ENCODE data around the gene FAM111B.
"Not testable (repeated sequence)": the region's sequence is repeated elsewhere in the genome, so short reads cannot be mapped to it uniquely, and the experiment has no call there.

Gene FAM111B

DNA sequence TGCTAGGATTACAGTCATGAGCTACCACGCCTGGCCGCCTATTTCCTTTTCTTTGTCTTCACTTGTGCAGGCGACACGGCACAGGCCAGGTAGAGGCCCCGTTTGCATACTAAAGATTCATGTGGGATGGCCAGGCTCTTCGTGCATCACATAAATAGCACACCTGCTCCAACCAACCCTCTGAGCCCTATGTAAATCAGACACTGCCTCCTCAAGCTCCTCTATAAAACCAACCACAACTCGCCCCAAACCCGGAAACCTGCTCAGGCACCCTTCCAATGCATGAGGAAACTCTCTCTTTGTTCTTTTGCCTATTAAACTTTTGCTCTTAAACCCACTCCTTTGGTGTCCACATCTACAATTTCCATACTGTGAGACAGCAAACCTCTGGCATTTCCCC lies 9.1 kb upstream of the FAM111B start:
- DNase-seq (ENCODE audit: low spot score), result not testable (repeated sequence)

DNA sequence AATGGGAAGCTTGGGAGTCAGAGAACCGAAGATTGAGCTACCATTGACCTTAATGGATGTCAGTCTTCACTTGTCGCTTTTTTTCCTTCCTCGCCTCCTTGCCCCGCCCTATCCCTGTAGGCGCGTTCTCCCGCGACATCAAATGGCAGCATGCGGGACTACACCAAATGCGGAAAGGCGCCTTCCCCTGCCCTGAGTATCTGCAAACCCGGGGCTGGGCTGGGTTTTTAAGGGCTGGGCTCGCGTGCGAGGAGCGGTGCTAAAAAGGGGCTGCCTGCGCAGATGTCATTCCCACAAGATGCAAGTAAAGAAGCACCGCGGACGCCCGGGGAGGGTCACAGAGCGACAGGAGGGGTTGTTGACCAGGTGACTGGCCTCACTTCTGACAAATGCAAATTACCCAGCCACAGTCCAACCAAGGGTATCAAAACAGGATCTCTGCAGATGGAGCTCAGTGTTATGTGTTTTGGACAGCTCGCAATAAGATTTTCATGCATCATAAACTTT lies 4.7 kb upstream of the FAM111B start:
- DNase-seq (ENCODE audit: low spot score), result peak; percentile 38

DNA sequence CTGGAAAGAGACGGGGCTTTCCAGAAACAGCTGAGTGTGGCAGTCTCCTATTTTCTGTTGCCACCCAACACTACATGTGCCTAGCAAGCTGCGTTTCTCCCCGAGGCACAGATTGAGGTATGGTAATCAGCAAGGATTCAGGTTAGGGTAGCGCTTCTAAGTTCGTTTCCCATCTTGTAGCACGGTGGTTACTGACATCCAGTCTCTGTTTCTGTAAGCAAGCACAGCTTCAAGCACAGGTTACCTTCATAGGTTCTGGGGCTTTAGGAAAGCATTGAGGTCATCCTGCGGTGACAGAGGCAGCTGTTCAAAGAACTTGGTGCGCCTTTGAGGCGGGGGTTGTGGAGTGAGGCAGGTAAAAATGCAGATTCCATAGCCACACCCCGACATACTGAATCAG lies 684 bp downstream of the FAM111B start:
- DNase-seq (ENCODE audit: low spot score), result not testable (repeated sequence)

DNA sequence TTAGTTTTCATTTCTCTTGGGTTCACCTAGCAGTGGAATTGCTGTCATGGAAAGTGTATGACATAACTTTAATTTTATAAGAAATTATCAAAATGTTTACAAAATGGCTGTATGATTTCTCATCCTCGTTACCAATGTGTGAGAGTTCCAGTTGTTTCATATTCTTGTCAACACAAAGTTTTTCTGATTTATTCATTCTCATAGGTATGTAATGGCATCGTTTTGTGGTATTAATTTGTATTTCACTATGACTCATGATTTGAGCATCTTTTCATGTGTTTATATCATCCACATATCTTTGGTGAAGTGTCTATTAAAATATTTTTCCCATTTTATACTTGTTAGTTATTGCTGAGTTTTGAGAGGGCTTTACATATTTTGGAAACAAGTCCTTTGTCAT lies 5.5 kb downstream of the FAM111B start:
- no peak for DNase-seq (ENCODE audit: low spot score)

DNA sequence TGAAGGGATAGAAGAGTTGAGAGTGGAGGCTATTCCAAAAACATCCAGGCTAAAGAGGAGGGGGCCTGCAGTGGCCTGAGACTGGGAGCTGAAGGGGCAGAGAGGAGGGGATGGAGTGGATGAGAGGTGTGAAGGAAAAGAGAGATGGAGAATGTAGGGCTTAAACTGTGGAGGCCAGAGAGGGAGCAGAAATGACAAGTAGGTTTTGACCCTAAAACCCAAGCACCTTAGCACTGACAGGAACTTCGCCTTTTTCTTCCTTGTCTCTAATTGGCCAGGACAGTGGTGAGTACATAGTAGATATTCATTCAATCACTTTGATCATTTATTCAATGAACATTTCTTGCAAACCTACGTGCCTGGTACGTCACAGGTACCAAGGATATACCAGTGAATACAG lies 7.3 kb downstream of the FAM111B start:
- DNase-seq (ENCODE audit: low spot score), result no peak

DNA sequence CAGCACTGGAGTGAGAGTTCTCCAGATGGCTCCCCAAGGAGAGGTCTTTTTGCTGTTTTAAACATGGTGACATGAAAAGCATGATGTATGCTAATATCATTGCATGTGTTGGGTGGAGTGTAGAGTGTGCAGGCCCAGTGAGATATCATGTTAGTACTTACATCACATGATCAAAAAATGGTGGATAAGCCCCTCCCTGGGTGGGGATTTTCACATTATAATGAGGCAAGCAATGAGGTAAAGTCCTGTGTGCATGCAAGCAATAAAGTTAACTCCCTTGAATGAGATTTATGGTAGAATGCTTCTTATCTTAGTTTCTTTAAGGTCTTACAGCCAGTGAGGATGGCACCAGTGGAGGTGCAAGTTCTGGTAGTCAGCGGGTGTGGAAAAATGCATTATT lies 8.5 kb downstream of the FAM111B start:
- no peak for DNase-seq (ENCODE audit: low spot score)

DNA sequence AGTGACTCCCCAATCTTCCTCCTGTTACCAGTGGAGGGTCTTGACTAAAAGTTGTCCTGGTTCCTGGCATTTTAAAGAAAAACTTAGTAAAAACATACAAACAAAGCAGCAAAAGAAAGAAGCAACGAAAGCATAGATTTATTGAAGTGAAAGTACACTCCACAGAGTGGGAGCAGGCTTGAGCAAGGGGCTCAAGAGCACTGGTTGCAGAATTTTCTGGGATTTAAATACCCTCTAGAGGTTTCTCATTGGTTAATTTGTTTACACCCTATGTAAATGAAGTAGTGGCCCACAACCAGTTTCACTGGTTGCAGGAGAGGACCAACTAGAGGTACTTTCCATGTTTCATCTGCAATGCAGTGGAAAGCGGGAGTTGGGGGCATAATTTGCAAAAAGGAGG lies 10.7 kb downstream of the FAM111B start:
- DNase-seq (ENCODE audit: low spot score), result no peak

DNA sequence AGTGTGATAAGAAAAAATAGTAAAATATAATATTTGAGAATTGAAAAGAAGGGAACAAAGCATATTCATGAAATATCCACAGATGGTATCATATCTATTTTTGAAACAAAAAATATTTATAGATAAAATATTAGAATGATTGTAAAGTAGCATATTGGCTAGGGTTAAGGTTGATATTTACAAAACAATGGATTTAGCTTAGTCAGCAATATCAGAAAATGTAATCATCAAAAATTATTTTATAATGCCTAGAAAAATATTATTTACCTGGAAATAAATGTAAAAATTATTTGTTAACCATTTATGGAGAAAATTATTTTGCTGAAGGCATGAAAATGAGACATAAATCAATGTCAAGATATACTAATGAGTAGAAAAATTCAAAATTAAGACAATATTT lies 12.8 kb downstream of the FAM111B start:
- no peak for DNase-seq (ENCODE audit: low spot score)

DNA sequence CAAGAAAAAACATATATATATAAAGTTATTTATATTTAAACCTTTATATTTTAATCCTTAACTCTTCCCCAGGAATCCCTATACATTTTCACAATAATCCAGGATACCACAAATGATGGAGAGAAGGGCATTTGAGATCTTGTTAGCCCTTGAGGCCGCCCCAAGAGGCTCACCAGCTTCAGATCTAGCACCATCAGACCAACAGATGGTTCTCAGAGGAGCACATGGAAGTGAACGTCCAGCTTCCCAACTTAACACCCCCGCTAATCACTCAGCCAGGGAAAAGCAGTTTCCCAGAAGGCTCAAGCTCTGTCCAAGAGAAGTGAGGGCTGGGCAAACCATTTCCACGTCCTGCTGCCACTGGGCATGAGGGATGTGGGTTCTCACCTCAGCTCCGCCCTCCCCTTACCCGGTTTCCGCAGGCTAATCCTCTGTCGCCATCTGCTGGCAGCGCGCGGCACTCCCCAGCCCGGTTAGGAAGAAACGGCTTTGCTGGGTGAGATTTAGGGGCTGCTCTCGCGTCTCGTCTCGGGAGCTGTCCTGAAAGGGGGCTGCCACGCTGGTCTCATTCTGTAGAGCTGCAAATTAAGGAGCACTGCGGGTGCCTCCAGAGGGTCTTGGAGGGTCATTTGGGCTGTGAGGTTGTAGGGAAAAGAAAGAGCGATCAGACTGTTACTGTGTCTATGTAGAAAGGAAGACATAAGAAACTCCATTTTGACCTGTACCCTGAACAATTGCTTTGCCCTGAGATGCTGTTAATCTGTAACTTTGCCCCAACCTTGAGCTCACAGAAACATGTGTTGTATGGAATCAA lies 28.8 kb downstream of the FAM111B start:
- DNase-seq (ENCODE audit: low spot score), result peak; percentile 77

DNA sequence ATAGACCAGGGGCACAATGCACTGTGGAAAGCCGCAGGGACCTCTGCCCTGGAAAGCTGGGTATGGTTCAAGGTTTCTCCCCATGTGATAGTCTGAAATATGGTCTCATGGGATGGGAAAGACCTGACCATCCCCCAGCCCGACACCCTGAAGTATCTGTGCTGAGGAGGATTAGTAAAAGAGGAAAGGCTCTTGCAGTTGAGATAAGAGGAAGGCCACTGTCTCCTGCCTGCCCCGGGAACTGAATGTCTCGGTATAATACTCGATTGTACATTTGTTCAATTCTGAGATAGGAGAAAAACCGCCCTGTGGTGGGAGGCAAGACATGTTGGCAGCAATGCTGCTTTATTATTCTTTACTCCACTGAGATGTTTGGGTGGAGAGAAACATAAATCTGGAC lies 29.5 kb downstream of the FAM111B start:
- DNase-seq (ENCODE audit: low spot score), result not testable (repeated sequence)

DNA sequence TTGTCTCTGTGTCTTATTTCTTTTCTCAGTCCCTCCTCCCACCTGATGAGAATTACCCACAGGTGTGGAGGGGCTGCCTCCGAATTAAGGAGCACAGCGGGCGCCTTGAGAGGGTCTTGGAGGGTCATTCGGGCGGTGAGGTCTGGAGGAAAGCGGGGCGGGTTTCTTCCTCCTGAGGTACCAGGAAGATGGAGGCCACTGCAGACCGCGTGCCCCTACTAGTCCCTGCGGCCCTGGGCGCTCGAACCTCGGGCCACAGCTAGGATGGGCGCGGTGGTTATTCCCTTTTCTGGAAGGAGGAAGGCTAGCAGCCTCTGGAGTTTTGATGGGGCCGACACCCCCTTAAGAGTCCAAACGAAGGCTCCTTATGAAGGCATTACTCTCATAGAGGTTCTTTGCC lies 30.2 kb downstream of the FAM111B start:
- DNase-seq (ENCODE audit: low spot score), result no peak

DNA sequence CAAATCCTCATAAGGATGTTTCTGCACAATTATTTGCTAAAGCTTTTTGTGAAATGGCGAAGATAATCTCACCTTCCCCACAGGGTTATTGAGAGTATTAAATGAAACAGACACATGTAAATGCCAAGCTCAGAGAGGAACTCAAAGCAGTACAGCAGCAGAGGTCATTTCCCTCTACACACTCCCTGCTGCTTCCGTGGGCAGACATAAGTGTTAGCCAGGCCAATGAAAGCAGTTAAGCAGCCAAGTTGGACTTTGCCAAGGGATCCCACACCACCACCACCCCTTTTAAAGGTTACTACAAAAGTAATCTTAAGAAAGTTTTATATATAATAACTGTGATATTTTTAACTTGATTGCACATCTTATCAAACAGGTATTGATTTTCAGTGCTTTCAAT lies 31.6 kb downstream of the FAM111B start:
- DNase-seq (ENCODE audit: low spot score), result no peak

DNA sequence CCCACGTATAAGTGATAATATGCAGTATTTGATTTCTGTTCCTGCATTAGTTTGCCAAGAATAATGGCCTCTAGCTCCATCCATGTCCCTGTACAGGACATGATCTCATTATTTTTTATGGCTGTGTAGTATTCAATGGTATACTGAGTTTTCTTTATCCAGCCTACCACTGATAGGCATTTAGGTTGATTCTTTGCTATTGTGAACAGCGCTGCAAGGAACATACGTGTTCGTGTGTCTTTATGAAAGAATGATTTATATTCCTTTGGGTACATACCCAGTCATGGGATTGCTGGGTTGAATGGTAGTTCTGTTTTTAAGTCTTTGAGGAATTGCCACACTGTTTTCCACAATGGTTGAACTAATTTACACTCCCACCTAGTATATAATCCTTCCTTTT lies 34.2 kb downstream of the FAM111B start:
- no peak for DNase-seq (ENCODE audit: low spot score)

DNA sequence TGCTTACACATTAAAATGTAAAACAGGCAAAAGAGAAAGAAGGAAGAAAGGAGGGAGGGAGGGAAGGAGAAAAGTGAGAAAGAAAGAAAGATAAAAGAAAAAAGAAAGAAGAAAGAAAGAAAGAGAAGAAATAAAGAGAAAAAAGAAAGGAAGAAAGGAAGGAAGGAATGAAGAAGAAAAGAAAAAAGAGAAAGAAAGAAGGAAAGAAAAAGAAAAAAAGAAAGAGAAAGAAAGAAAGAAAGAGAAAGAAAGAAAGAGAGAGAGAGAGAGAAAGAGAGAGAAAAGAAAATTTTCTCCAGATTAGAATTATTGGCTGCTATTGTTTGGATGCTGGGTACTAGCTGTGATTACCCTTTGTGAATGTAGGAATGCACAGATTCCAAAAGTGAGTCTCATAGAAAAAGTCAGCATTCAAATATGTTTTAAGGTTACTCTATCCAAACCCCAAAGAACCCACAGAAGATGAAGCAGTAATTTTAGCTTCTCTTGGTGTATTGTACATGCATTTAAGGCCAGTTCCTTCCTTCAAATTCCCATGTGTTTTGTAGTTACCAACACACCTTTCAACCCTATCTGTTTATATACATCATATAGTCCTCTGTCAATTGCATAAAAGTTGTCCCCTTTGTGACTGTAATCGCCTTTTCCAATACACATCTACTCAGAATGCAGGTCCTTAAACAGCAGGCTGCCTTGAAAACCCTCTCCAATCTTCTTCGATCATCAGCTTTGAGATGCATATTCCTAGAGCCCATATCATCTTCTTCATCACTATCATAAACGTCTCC lies 34.8 kb downstream of the FAM111B start:
- DNase-seq (ENCODE audit: low spot score), result peak; percentile 63

DNA sequence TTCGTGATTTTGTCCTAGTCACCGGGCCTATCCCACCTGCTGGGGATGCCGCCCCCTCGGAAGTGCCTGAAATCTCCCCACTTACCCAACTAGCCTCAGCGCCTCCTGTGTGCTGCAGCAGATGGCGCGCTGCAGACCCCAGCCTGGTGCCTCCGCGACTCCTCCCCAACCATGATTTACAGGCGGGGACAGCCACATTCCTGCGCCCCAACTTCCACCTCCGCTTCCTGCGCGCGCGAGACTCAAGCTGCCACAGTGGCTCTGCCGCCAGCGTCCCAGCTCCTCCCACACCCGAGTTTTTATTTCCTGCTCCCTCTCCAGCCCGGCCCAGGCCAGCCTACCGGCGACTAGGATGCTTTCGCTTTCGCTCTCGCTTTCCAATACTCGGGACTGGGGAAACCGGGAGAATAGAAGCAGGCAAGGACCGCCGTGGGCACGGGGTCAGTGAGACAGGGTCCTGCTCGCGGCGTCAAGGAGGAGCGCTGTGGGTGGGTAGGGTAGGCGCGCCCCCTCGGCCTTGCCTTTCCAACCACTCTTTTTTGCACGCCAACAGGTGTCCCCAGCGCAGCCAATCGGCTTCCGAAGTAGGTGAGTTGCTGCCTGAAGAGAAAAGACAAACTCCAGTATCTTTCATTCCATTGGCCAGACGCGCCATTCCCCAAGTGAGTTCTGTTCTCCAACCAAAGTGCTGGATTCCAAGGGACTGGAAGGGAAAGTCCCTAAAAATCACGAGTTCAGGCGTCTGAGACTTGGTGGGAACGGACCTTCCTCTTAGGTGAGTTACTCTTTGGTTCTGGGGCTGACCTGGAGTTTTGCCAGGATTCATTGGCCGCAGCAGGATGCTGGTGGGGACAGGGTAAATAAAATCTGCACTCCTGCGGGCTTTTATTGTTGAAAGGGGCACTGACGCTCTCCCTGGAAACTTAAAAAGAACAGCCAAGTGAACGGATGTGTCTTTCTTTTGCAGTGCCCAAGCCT lies 35.8 kb downstream of the FAM111B start, which contains the start of gene FAM111A:
Gene FAM111A, plus strand, starts transcription at position 327 of the 978 bp plus-strand sequence. CDS start 6,017 bp downstream, outside the sequence.
- peak; percentile 90 for DNase-seq (ENCODE audit: low spot score)

DNA sequence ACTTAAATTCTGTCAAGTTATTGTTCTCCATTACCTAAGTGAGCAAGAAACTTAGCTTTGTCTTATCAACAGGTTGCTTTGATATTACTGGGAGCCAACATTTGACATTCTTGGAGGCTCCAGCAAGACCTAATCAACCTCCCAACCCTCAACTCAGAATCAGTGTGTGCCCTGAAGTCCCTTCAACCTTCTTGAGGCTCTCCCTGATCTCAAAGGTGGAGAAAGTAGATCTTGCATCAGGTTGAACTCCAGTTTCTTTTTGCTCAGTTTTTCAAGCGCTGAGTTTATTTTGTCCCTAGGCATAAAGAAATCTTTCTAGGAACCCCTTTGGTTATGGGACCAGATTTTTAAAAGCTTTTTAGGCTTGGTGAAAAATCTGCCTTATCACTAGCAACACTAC lies 37.1 kb downstream of the FAM111B start:
- no peak for DNase-seq (ENCODE audit: low spot score)

DNA sequence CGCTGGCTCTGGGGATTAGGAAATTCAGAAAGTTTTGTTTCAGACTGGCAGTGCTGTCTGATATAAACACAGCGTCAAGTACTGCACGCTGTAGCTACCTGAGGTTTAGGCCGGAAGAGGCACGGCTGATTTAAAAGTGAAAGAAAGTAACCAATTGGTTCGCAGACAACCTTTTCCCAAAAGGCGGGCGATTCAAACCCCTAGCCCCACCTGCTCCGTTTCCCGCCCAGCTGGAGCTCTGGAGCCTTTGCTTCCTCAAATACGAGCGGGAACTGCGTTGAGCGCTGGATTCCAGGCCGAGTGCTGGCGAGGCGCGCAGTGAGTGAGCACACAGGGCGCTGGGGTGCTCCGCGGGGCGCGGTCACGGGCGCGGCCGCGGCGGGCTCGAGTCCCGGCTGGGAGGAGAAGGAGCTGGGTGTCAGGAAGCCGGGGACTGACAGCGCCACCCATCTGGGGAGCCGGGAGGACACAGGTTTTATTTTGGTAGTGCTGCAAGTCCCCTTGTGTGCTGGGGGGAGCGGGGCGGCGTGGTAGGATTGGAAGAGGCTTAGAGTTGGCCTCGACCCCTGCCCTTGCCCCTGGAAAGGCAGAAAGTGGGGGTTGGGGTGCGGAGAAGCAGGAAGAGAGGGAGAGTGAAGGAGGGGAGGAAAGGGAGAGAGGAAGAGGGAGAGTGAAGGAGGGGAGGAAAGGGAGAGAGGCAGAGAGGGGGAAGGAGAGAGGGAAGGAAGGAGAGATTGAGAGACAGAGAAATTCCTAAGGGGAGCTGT lies 37.7 kb downstream of the FAM111B start:
- DNase-seq (ENCODE audit: low spot score), result peak; percentile 84

DNA sequence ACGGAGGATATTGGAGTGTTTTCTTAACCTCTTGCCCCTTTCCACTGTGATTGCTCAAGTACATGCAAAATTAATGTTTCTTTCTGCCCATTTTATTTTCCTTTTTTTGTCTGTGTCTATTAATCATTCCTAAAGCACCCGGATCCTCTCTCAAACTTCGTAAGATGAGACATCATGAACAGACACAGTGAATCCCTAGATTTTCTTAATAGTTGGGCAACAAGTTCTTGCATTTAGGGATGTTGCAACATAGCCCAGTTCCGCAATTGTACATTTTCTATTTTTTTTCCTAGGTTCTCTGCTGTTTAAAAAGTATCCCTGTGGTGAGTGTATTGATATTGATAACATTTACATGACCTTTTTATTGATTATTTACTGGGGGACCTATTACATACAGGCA lies 38.5 kb downstream of the FAM111B start:
- peak; percentile 29 for DNase-seq (ENCODE audit: low spot score)

DNA sequence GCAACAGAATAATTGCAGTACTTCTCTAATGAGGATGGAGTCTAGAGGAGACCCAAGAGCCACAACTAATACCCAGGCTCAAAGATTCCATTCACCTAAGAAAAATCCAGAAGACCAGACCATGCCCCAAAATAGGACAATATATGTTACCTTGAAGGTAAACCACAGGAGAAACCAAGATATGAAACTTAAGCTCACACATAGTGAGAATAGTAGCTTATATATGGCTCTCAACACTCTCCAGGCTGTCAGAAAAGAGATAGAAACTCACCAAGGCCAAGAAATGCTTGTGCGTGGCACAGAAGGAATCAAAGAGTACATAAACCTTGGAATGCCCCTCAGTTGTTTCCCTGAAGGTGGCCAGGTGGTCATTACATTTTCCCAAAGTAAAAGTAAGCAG lies 44.7 kb downstream of the FAM111B start:
- no peak for DNase-seq (ENCODE audit: low spot score)

DNA sequence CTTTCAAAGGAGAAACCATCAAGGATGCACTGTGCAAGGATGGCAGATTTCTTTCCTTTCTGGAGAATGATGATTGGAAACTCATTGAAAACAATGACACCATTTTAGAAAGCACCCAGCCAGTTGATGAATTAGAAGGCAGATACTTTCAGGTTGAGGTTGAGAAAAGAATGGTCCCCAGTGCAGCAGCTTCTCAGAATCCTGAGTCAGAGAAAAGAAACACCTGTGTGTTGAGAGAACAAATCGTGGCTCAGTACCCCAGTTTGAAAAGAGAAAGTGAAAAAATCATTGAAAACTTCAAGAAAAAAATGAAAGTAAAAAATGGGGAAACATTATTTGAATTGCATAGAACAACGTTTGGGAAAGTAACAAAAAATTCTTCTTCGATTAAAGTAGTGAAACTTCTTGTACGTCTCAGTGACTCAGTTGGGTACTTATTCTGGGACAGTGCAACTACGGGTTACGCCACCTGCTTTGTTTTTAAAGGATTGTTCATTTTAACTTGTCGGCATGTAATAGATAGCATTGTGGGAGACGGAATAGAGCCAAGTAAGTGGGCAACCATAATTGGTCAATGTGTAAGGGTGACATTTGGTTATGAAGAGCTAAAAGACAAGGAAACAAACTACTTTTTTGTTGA lies 45.4 kb downstream of the FAM111B start:
- no peak for DNase-seq (ENCODE audit: low spot score)

DNA sequence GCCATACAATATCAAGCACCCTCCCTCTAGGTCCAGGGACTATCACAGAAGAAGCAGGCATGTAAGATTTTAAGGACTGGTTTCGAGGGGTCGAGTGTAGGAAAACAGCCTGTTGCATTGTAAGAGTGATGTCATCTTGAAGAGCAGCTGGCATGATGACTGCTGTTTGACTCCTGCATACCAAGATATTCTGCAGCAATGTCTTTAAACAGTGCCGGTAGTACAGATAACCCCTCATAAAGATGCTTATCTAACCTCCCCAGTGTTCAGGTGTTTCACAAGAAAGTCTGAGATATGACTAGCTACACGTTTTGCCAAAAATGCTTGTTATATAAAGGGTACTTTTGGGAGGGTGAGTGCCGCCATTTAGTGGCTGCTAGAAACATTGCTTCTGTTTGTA lies 47.6 kb downstream of the FAM111B start:
- no peak for DNase-seq (ENCODE audit: low spot score)

Data from hepatic stellate cell (primary cell).